K562 (cell line): ENCODE data around the gene C2CD2L. TPM values are rescaled to one million over a fixed set of nuclear protein-coding genes. Genes with fewer than 3 reads are reported as not detected.

ENCODE experiments used
- CBFA2T2 ChIP-seq: fragments of 450-650 bp; conservative IDR thresholded peaks from 2 replicates; pipeline ENCODE4 v1.6.1; 2017; ENCODE audit warnings: mild to moderate bottlenecking
- HDAC6 ChIP-seq: IDR thresholded peaks from 2 replicates; pipeline ENCODE4 v1.6.1; 2012; ENCODE audit warnings: low read depth, mild to moderate bottlenecking, control low read depth, inconsistent platforms, low read length, moderate library complexity
- HMG20B ChIP-seq: fragments of 250-450 bp; sonication (Bioruptor Pico); IDR thresholded peaks from 2 replicates; pipeline ENCODE4 v1.5.0; 2021; ENCODE audit warnings: mild to moderate bottlenecking
- HNRNPL ChIP-seq: fragments of 200-400 bp; formaldehyde crosslinking; IDR thresholded peaks from 2 replicates; pipeline ENCODE4 v1.6.1; 2017; ENCODE audit warnings: low read depth, mild to moderate bottlenecking, low read length
- MTA3 ChIP-seq: fragments of 450-650 bp; formaldehyde crosslinking; IDR thresholded peaks from 2 replicates; pipeline ENCODE4 v1.6.1; 2017; ENCODE audit warnings: mild to moderate bottlenecking, borderline replicate concordance
- POLR2AphosphoS2 ChIP-seq: IDR thresholded peaks from 2 replicates; pipeline ENCODE4 v1.6.1; 2012; ENCODE audit warnings: low read length, improper control_type of control experiment
- PTTG1 ChIP-seq: fragments of 450-650 bp; IDR thresholded peaks from 2 replicates; pipeline ENCODE4 v1.6.1; 2016; ENCODE audit warnings: low read depth, mild to moderate bottlenecking, missing genetic modification characterization, missing compliant biosample characterization
- RBM15 ChIP-seq: fragments of 200-400 bp; formaldehyde crosslinking; IDR thresholded peaks from 2 replicates; pipeline ENCODE4 v1.6.1; 2018; ENCODE audit warnings: mild to moderate bottlenecking, low read length, moderate library complexity; ENCODE audit not compliant: insufficient read depth
- SMARCB1 ChIP-seq: IDR thresholded peaks from 2 replicates; pipeline ENCODE4 v1.6.1; 2011; ENCODE audit warnings: improper control_type of control experiment, low read depth; ENCODE audit not compliant: insufficient read length
- TCFL5 ChIP-seq: fragments of 250-450 bp; sonication (Bioruptor Pico); conservative IDR thresholded peaks from 2 replicates; pipeline ENCODE4 v1.6.1; 2021; ENCODE audit warnings: mild to moderate bottlenecking, moderate library complexity, matching md5 sums
- ZMIZ1 ChIP-seq, 2 experiments: fragments of 150-350 bp in 1 of 2; IDR thresholded peaks; 2 replicates each; pipeline ENCODE4 v1.6.1; 2012 to 2016; ENCODE audit warnings: low read depth in 2 of 2, low read length in 2 of 2, mild to moderate bottlenecking in 1 of 2, moderate library complexity in 1 of 2
- ZNF165 ChIP-seq: fragments of 250-450 bp; sonication (Bioruptor Pico); IDR thresholded peaks from 2 replicates; pipeline ENCODE4 v1.4.0; 2020; ENCODE audit warnings: borderline replicate concordance
- ZNF561 ChIP-seq: fragments of 450-650 bp; formaldehyde crosslinking; conservative IDR thresholded peaks from 2 replicates; pipeline ENCODE4 v1.4.0; 2020; ENCODE audit warnings: mild to moderate bottlenecking, moderate library complexity
- ZNF668 ChIP-seq: fragments of 250-450 bp; sonication (Bioruptor Pico); IDR thresholded peaks from 2 replicates; pipeline ENCODE4 v1.8.0; 2022; ENCODE audit warnings: mild to moderate bottlenecking, inconsistent platforms
- ZNF75A ChIP-seq: fragments of 450-650 bp; formaldehyde crosslinking; IDR thresholded peaks from 2 replicates; pipeline ENCODE4 v1.4.0; 2020; ENCODE audit warnings: mild to moderate bottlenecking
- polyA plus RNA-seq, 8 experiments: library from polyadenylated mRNA; depleted of rRNA in 4 of 8; stranded (reverse) in 5 of 8; unstranded in 3 of 8; fragments of >200 nt; fragmentation: Nextera tagmentation in 2 of 8; fragmentation: Illumina TruSeq in 1 of 8; extraction: Ambion mirVana in 2 of 8; extraction: Trizol in 1 of 8; gene quantifications; 2 replicates each; pipeline versions ENCODE4 v1.2.1 to v1.2.3, GENCODE V29; 2011 to 2014; ENCODE audit warnings: inconsistent platforms in 1 of 8, missing spikeins in 1 of 8
- total RNA-seq, 7 experiments: library from RNA; depleted of rRNA in 6 of 7; stranded (reverse); fragments of >200 nt in 6 of 7; fragmentation: Illumina TruSeq in 2 of 7; extraction: Trizol in 2 of 7; gene quantifications; 2 replicates each; pipeline versions ENCODE4 v1.2.1 to v1.2.3, GENCODE V29; 2011 to 2021; ENCODE audit warnings: low replicate concordance in 1 of 7
- TF ChIP-seq, protein P1 (sequence below): IDR thresholded peaks from 2 replicates; pipeline ENCODE4 v1.6.1; 2011; ENCODE audit warnings: borderline replicate concordance, low read depth, mild to moderate bottlenecking, moderate library complexity, low read length; ENCODE audit not compliant: insufficient read depth, poor library complexity, severe bottlenecking
- TF ChIP-seq, protein P2 (sequence below): fragments of 450-650 bp; conservative IDR thresholded peaks from 2 replicates; pipeline ENCODE4 v1.6.1; 2016; ENCODE audit warnings: missing genetic modification characterization, low read depth, mild to moderate bottlenecking, missing compliant biosample characterization, moderate library complexity
- TF ChIP-seq, protein P3 (sequence below): sonication (generic); formaldehyde crosslinking; IDR thresholded peaks from 2 replicates; pipeline ENCODE4 v1.8.0; 2023; ENCODE audit warnings: mild to moderate bottlenecking, missing genetic modification reagents

The C2CD2L gene
- total and polyA plus RNA-seq, 9 of the 15 experiments (the other 6 are each of a cell fraction or from before 2014, with no cell fraction given): 0.66 to 41.2 (median 14.8) TPM

- TF ChIP-seq, protein P1, sequence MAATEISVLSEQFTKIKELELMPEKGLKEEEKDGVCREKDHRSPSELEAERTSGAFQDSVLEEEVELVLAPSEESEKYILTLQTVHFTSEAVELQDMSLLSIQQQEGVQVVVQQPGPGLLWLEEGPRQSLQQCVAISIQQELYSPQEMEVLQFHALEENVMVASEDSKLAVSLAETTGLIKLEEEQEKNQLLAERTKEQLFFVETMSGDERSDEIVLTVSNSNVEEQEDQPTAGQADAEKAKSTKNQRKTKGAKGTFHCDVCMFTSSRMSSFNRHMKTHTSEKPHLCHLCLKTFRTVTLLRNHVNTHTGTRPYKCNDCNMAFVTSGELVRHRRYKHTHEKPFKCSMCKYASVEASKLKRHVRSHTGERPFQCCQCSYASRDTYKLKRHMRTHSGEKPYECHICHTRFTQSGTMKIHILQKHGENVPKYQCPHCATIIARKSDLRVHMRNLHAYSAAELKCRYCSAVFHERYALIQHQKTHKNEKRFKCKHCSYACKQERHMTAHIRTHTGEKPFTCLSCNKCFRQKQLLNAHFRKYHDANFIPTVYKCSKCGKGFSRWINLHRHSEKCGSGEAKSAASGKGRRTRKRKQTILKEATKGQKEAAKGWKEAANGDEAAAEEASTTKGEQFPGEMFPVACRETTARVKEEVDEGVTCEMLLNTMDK: no peak
- TF ChIP-seq HNRNPL (peak; percentile 96), RBM15 (0 out of 2 replicates have a peak, but pooled peaks have one; percentile 21), PTTG1 (tag) (no peak), ZNF75A (CRISPR knock-in tag) (no peak), ZNF165 (CRISPR knock-in tag) (no peak), ZNF668 (no peak), POLR2AphosphoS2 (peak; percentile 99), HDAC6 (no peak), ZMIZ1 (IDR thresholded peaks at IDR 0.05; ENCODE audit: low read depth in 2 of 2, low read length in 2 of 2) (peak in 1 of 2 experiments; percentile 92; a peak in 2 of 4 replicates), MTA3 (peak; percentile 100), SMARCB1 (no peak), ZNF561 (no peak), TCFL5 (CRISPR knock-in tag) (no peak), CBFA2T2 (no peak), HMG20B (CRISPR knock-in tag) (no peak)
- TF ChIP-seq, protein P2, sequence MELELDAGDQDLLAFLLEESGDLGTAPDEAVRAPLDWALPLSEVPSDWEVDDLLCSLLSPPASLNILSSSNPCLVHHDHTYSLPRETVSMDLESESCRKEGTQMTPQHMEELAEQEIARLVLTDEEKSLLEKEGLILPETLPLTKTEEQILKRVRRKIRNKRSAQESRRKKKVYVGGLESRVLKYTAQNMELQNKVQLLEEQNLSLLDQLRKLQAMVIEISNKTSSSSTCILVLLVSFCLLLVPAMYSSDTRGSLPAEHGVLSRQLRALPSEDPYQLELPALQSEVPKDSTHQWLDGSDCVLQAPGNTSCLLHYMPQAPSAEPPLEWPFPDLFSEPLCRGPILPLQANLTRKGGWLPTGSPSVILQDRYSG (tag): no peak
- TF ChIP-seq, protein P3, sequence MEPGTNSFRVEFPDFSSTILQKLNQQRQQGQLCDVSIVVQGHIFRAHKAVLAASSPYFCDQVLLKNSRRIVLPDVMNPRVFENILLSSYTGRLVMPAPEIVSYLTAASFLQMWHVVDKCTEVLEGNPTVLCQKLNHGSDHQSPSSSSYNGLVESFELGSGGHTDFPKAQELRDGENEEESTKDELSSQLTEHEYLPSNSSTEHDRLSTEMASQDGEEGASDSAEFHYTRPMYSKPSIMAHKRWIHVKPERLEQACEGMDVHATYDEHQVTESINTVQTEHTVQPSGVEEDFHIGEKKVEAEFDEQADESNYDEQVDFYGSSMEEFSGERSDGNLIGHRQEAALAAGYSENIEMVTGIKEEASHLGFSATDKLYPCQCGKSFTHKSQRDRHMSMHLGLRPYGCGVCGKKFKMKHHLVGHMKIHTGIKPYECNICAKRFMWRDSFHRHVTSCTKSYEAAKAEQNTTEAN (CRISPR knock-in tag): peak; percentile 66; the same call in 1 of the 2 replicates
Measured at GRCh38 chr11:119095066-119095880, 11.9 kb upstream of the C2CD2L start (continued).
